D341Med (cell line): Measurements from ENCODE around the gene RFX8.

Source experiments
- DNase-seq: peaks from one replicate; pipeline ENCODE4 v3.0.0; 2012; ENCODE audit warnings: low spot score

The RFX8 gene

DNA sequence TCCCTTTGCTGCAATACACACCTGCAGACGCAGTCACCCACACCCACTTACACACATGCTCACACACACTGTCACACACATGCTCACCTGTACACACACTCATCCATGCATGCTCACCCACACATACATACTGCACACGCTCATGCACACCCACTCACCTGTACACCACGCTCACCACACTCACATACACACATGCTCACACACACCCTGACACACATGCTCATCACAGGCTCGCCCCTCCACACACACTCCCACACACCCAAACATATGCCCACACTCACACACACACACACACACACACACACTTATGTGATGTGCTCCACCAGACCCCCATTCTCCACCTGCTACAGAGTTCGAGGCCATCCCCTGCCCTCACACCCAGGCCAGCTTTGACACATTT, 64.8 kb downstream of the RFX8 start:
- no peak for DNase-seq

- DNase-seq, result no peak
These were observed 65.2 kb downstream of the RFX8 start for GRCh38 chr2:101409699-101410098.

DNA sequence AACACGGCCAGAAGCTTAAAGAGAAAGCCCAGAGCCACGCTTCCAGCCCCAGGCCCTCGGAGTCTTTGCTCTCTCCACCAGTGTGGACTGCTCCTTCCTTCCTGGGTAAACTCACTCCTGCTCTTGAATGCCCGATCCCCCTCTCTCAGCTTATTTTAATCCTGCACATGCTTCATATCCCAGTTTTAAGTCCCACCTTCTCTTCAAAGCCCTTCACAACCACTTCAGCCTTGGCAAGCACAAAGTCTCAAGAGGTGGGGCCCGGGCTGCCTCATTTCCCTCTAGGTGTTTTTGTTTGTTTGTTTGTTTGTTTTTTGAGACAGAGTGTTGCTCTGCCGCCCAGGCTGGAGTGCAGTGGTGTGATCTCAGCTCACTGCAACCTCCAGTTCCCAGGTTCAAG, 66.0 kb downstream of the RFX8 start:
- no peak for DNase-seq

- DNase-seq, result no peak
These were observed 69.5 kb downstream of the RFX8 start for GRCh38 chr2:101405351-101405899.

- no peak for DNase-seq
These were observed 71.2 kb downstream of the RFX8 start for GRCh38 chr2:101403745-101404144.

GRCh38 chr2:101402630-101403029, 72.3 kb downstream of the RFX8 start:
- DNase-seq, result no peak

GRCh38 chr2:101401906-101402305, 73.0 kb downstream of the RFX8 start:
- DNase-seq, result no peak

DNA sequence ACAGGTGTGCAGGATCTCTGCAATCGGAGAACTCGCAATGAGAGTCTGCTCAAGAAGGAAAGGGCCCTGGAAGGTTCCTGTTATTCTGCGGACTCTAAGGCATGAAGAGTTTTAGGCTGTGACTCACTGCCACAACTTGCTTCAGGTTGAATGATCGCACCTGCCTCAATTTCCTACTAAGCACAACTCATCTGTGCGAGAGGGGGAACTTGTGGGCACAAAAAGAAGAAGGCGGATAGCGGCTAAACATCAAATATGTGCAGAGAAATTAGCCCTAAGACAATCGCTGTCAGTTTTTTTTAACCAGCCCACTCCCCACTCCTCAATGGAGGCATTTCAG, 73.6 kb downstream of the RFX8 start:
- DNase-seq, result no peak

GRCh38 chr2:101400506-101401325, 74.2 kb downstream of the RFX8 start:
- DNase-seq, result no peak

DNA sequence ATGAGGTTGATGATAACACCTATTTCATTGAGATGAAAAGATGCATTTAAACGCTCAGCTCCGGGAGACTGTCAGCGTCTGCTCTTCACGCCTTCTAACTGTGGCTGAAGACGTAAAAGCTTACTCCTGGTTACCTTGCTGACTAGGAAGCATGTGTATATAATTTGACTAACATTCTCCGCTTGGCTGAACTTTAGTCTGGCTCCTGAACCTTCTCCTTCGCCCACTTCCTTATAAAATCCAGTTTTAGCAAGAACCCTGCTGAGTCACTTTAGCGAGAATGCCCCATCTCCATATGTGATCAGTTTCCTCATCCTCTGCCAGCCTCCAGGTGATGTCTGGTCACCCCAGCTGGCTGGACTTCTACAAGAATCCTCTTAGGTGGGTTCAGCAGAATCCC, 74.9 kb downstream of the RFX8 start:
- DNase-seq, result no peak

GRCh38 chr2:101399021-101399799, 75.7 kb downstream of the RFX8 start:
- DNase-seq, result no peak

DNA sequence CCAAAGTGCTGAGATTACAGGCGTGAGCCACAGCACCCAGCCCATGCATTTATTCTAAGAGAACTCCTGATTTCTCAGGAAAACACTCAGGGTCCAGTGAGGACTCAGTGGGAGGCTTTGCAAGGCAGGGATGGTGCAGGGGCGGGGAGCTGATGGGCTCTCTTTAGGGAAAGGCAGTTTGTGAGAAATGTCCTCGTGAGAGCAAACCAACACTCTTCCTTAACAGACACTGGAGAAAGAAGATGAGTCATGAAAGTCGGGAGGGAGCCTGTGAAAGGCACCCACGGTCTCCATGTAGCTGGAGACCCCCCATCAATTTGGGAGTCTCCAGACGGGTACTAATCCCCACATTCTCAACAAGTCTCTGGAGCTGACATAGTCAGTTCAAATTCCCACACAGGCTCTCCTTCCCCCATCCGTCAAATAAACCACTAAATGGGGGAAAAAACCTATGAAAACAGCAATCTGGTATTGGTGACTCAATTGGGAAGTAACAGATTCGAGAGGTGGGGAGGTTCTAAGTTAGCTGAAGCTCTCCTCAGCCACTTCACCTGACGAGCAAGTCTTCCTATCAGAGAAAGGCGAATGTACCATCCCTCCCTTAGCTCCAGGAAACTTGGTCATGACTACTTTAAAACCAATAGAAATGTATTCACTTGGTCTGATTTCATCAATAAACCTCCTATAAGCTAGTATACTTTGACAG, 76.6 kb downstream of the RFX8 start:
- no peak for DNase-seq

DNA sequence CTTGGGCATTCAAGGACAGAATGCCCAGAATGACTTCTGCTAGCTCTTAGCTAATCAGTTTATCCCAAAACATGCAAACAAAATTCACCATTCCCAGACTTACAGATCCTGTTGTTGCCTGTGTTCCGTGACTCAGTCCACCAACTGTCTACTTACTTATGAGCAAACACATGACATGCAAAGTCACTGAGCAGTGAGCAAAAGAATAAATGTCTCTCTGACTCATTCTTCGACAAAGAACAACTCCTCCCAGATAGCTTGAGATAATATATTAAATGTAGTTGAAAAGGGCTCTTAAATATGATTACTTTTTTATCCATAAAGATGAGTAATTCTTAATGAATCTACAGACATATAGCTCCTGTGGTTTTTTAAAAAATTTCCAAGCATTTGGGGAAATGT, 78.6 kb downstream of the RFX8 start:
- DNase-seq, result no peak

- DNase-seq, result no peak
These were observed 79.2 kb downstream of the RFX8 start for GRCh38 chr2:101395545-101396315.

- no peak for DNase-seq
These were observed 86.7 kb downstream of the RFX8 start for GRCh38 chr2:101388232-101388631.

DNA sequence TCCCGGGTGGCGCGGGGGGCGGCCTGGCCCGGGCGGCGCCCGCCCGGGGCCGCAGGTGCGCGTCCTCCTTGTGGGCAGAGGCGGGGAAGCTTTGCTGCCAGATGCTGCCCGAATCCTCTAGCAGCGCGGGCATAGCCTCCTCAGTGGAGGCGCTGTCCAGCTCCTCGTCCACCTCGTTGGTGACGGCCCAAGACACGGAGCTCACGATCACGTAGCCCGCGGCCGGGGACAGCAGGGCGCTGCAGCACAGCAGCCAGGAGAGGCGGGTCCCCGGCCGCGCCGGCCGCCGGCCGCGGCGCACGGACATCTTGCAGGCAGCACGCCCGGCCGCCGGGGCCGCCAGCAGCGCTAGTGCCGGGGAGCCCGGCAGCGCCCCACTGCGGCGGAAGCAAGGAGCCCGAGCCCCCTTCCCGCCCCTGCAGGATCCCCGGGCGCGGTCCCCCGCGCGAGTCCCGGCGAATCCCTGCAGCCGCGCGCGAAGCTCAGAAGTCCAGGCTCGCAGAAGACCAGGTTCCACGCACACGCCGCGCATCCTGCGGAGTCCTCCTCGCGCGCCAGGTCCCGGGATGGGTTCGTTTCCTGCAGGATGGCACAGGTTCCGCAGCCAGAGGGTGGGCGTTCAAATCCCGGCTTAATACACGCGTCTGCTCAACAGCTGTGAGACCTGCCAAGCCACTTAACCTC, 87.6 kb downstream of the RFX8 start, which contains the start of gene CREG2:
Gene CREG2 (minus strand): TSS at position 353 of the 684 bp plus-strand sequence. CDS start 46 bp downstream, at position 307.
- DNase-seq, result peak; percentile 87

DNA sequence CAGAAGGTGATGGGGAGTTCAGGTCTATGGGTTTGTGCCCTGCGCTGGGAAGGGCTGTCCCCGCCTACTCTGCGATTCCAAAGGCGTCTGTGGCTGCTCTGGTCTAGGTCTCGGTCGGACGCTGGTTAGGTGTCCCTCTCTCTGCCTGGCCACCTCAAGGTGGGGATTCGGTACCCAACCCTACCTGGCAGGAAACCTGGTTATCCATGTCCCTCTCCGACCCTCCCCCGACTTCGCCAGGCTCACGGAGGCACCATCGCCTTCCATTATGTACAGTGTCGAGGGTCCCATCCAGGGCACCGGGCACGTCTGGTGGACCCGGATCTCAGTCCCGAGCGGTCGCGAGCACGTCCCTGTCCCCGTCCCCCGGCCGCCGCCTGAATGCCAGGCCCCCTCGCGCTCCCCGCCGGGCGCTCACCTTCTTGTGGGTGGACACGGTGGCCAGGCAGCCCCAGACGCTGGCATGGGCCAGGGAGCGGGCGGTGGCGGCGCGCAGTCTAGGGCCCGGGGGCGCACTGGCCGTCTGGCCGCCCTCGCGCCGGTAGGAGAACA, 88.2 kb downstream of the RFX8 start:
- no peak for DNase-seq

- DNase-seq, result no peak
These were observed 91.8 kb downstream of the RFX8 start for GRCh38 chr2:101383016-101383541.

- no peak for DNase-seq
These were observed 92.5 kb downstream of the RFX8 start for GRCh38 chr2:101382442-101382841.

GRCh38 chr2:101380376-101380775, 94.5 kb downstream of the RFX8 start:
- DNase-seq, result no peak

GRCh38 chr2:101379091-101379490, 95.8 kb downstream of the RFX8 start:
- DNase-seq, result no peak
